ENCODE results near the gene ABLIM3. TPM values are rescaled to one million over a fixed set of nuclear protein-coding genes. Genes with fewer than 3 reads are reported as not detected.

ABLIM3 gene
- polyA plus RNA-seq, 1 donor (not counting 4 experiments of a cell fraction or from before 2014, with no cell fraction given), result 7.9 TPM

DNA sequence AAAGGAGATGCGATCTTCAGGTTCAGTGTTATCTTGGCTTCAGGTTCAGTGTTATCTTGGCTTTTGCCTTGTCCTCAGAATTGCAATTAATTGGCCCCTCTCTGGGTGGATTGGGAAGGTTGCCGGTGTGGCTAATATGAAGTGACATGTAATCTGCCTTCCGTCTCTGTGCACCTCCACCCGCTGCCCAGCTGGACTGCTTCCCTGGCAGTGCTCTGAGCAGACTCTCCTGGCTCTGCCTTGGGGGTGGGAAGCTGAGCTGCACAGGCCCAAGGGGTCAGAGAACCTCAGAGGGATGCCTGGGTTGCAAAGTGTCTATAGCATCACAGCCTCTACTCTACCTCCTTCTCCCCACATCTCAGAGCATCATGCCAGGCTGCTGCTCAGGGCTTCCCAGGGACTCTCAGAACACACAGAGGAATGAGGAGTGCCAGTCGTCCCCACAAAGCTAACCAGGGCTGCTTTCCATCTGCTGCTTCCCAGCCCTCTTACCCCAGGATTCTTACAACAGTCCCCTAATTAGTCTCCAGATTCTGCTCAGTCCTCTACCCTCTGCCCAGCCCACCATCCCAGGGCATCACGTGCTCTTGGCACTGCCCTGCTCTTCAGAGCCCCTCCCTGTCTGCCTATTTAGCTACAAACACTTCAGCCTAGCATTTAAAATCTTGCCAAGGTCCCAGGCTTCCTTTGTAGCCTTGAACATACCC lies 76.0 kb downstream of the ABLIM3 start:
- no peak for TF ChIP-seq CTCF (optimal IDR thresholded peaks at IDR 0.05 in 1 of 3, IDR thresholded peaks at IDR 0.05 in 1 of 3, conservative IDR thresholded peaks at IDR 0.05 in 1 of 3; ENCODE audit: extremely low read depth in 1 of 3, insufficient read depth in 2 of 3, low read length in 3 of 3)
- TF ChIP-seq EZH2 (IDR thresholded peaks at IDR 0.05; ENCODE audit: low read length), result no peak
- no peak overlapping the region for H3K27ac ChIP-seq (ENCODE audit: control insufficient read depth, insufficient read depth, low read length)
- DNase-seq (ENCODE audit: low read depth, low spot score), result no peak
- H2AFZ ChIP-seq (ENCODE audit: control insufficient read depth, low read length), result no peak overlapping the region
- H3K9me1 ChIP-seq (ENCODE audit: control insufficient read depth, extremely low read depth, insufficient read depth, low read length), result no peaks in the 10 kb centered on the region
- no peaks in the 10 kb centered on the region for H3K79me2 ChIP-seq (ENCODE audit: control insufficient read depth, insufficient read depth, low read length)
- no peak overlapping the region for H3K9ac ChIP-seq (ENCODE audit: control insufficient read depth, extremely low read depth, insufficient read depth, low read length)
- H3K4me1 ChIP-seq (ENCODE audit: control insufficient read depth, extremely low read depth, insufficient read depth, low read length), result no peaks in the 10 kb centered on the region
- no peaks in the 10 kb centered on the region for H3K9me3 ChIP-seq (ENCODE audit: control insufficient read depth, low read depth, low read length)
- FAIRE-seq, result no peak
- H3K4me2 ChIP-seq (ENCODE audit: control insufficient read depth, extremely low read depth, insufficient read depth, low read depth, low read length), result no peak overlapping the region
- no peaks in the 10 kb centered on the region for H4K20me1 ChIP-seq (ENCODE audit: control insufficient read depth, extremely low read depth, insufficient read depth, low read length)
- peaks cover 0 to 3% of the 10 kb centered on the region in 2 experiments for H3K36me3 ChIP-seq (ENCODE audit: control insufficient read depth in 2 of 2, extremely low read depth in 1 of 2, insufficient read depth in 2 of 2, low read length in 2 of 2)
- no peak overlapping the region for H3K4me3 ChIP-seq (ENCODE audit: control insufficient read depth in 2 of 3, extremely low read depth in 1 of 3, insufficient read depth in 2 of 3, low read depth in 1 of 3, low read length in 3 of 3)
- no peaks in the 10 kb centered on the region for H3K27me3 ChIP-seq (ENCODE audit: control insufficient read depth, extremely low read depth, insufficient read depth, low read length)
- dilution Hi-C loops (cut with MboI; ENCODE audit: extremely low pct_ligation_motif_present, low sequenced_read_pairs), result no loop called here

GRCh38 chr5:149217803-149218155 lies 76.5 kb downstream of the ABLIM3 start:
- Histone ChIP-seq H2AFZ (ENCODE audit: control insufficient read depth, low read length) (no peak overlapping the region), H3K9ac (ENCODE audit: control insufficient read depth, extremely low read depth, insufficient read depth, low read length) (no peak overlapping the region), H3K4me3 (ENCODE audit: control insufficient read depth in 2 of 3, extremely low read depth in 1 of 3, insufficient read depth in 2 of 3, low read depth in 1 of 3, low read length in 3 of 3) (no peak overlapping the region), H3K4me1 (ENCODE audit: control insufficient read depth, extremely low read depth, insufficient read depth, low read length) (no peaks in the 10 kb centered on the region), H3K9me3 (ENCODE audit: control insufficient read depth, low read depth, low read length) (no peaks in the 10 kb centered on the region), H3K27me3 (ENCODE audit: control insufficient read depth, extremely low read depth, insufficient read depth, low read length) (no peaks in the 10 kb centered on the region), H3K27ac (ENCODE audit: control insufficient read depth, insufficient read depth, low read length) (no peak overlapping the region), H4K20me1 (ENCODE audit: control insufficient read depth, extremely low read depth, insufficient read depth, low read length) (no peaks in the 10 kb centered on the region), H3K79me2 (ENCODE audit: control insufficient read depth, insufficient read depth, low read length) (no peaks in the 10 kb centered on the region), H3K36me3 (ENCODE audit: control insufficient read depth in 2 of 2, extremely low read depth in 1 of 2, insufficient read depth in 2 of 2, low read length in 2 of 2) (peaks cover 0 to 3% of the 10 kb centered on the region in 2 experiments), H3K4me2 (ENCODE audit: control insufficient read depth, extremely low read depth, insufficient read depth, low read depth, low read length) (no peak overlapping the region), H3K9me1 (ENCODE audit: control insufficient read depth, extremely low read depth, insufficient read depth, low read length) (no peaks in the 10 kb centered on the region)
- FAIRE-seq, result no peak
- no peak for DNase-seq (ENCODE audit: low read depth, low spot score)
- dilution Hi-C loops (cut with MboI; ENCODE audit: extremely low pct_ligation_motif_present, low sequenced_read_pairs), result no loop called here
- no peak for TF ChIP-seq CTCF (optimal IDR thresholded peaks at IDR 0.05 in 1 of 3, IDR thresholded peaks at IDR 0.05 in 1 of 3, conservative IDR thresholded peaks at IDR 0.05 in 1 of 3; ENCODE audit: extremely low read depth in 1 of 3, insufficient read depth in 2 of 3, low read length in 3 of 3)
- no peak for TF ChIP-seq EZH2 (IDR thresholded peaks at IDR 0.05; ENCODE audit: low read length)
